Psoas muscle (tissue), 8 donors: ENCODE results near the gene RAB13. TPM values are rescaled to one million over a fixed set of nuclear protein-coding genes. Genes with fewer than 3 reads are reported as not detected.
A peak's percentile ranks its signal among the peaks of the same experiment; 100 is the strongest.
"Not testable (repeated sequence)": the region's sequence is repeated elsewhere in the genome, so short reads cannot be mapped to it uniquely, and the experiment has no call there.

Experiments
- ATAC-seq, 4 donors: fragments of 200-7000 bp; cut with Tn5 transposase; one replicate each; pipeline ENCODE4 v1.9.1; 2020; ENCODE audit warnings: moderate library complexity in 3 of 4, mild to moderate bottlenecking in 2 of 4
- DNase-seq, 2 donors: peaks; one replicate each; pipeline ENCODE4 v3.0.0-alpha.2; 2020
- H3K27ac ChIP-seq: fragments of 200-600 bp; one replicate; pipeline ENCODE4 v1.8.0; 2022
- H3K27me3 ChIP-seq, 3 donors: fragments of 200-600 bp in 1 of 3; one replicate each; pipeline versions ENCODE4 v1.6.1 to v1.8.0; 2013 to 2022; ENCODE audit warnings: low read length in 2 of 3, mild to moderate bottlenecking in 2 of 3, moderate library complexity in 1 of 3; ENCODE audit not compliant: insufficient read depth in 3 of 3
- H3K36me3 ChIP-seq, 2 donors: fragments of 200-600 bp in 1 of 2; one replicate each; pipeline versions ENCODE4 v1.6.1 to v1.8.0; 2013 to 2022; ENCODE audit warnings: low read depth in 1 of 2, mild to moderate bottlenecking in 1 of 2, moderate library complexity in 1 of 2; ENCODE audit not compliant: insufficient read depth in 1 of 2
- H3K4me1 ChIP-seq: fragments of 200-600 bp; one replicate; pipeline ENCODE4 v1.8.0; 2022
- H3K4me3 ChIP-seq: fragments of 200-600 bp; one replicate; pipeline ENCODE4 v1.8.0; 2022; ENCODE audit warnings: mild to moderate bottlenecking
- H3K9me3 ChIP-seq: fragments of 200-600 bp; one replicate; pipeline ENCODE4 v1.8.0; 2022
- WGBS, 3 donors: extraction: QIAGEN DNeasy Blood & Tissue Kit; methylation state at CpG; one replicate each; pipeline versions ENCODE4 v1.1.6 to v1.1.7; 2013; 5-methylcytosine and 5-hydroxymethylcytosine counted together
- intact Hi-C, 2 donors: fragments of 100-400 bp; cut with DNase I; formaldehyde crosslinking; loops; one replicate each; pipeline versions ENCODE4 v1.11.0 to v1.14.2; 2022
- long read RNA-seq, 2 donors: library from polyadenylated mRNA; unstranded; transcript quantifications; one replicate each; pipeline ENCODE4 v2.0.0, GENCODE V29; 2021
- polyA plus RNA-seq, 3 donors: library from polyadenylated mRNA; stranded (reverse); fragments of 200-250 nt; gene quantifications; one replicate each; pipeline ENCODE4 v1.2.3, GENCODE V29; 2013
- total RNA-seq, 4 donors: library from RNA; stranded (reverse); fragmentation: NEBNext Ultra II Directional in 2 of 4; extraction: Animal tissue kit (Norgen Biotek cat#: 25700) in 2 of 4; gene quantifications; one replicate each; pipeline versions ENCODE4 v1.2.1 to v1.2.4, GENCODE V29; 2021 to 2023
- TF ChIP-seq, protein P1 (sequence below): fragments of 200-600 bp; IDR thresholded peaks from one replicate; pipeline ENCODE4 v1.8.0; 2022; ENCODE audit warnings: antibody characterized with exemption
- donor health status: healthy with polysubstance abuse.
- donor health status: DM: no; HTN: no; CAD: no; lungs with moderate emphysema.
- donor health status: Bipolar disorder and iron deficiency.
- donor health status: healthy.
- donor health status: DM: yes; HTN: yes; CAD: no.
- donor health status: DM: no; HTN: no; CAD: no.
- donor health status: DM: no; HTN: no; CAD: no.
- donor health status: DM: yes; HTN: yes; CAD: no.

The RAB13 gene
- 10 to 100 TPM; 31.0 to 67.0 (median 44.1) TPM for total RNA-seq
- 10 to 100 TPM; 30.3 to 40.8 (median 38.5) TPM for polyA plus RNA-seq
- long read RNA-seq, donor 1, transcript RAB13-201 (8 exons, 1,176 nt): major isoform, 32 of 33 reads
- long read RNA-seq, donor 1, partial matches to known transcripts: 0 of 33 reads
- long read RNA-seq, donor 1, other reads (novel, unspliced or antisense): 1 of 33 reads
- long read RNA-seq, donor 2, transcript RAB13-201 (8 exons, 1,176 nt): major isoform, 37 of 37 reads
- long read RNA-seq, donor 2, partial matches to known transcripts: 0 of 37 reads
- long read RNA-seq, donor 2, other reads (novel, unspliced or antisense): 0 of 37 reads

- no peaks in the 10 kb centered on the region for H3K27me3 ChIP-seq
- TF ChIP-seq, protein P1, sequence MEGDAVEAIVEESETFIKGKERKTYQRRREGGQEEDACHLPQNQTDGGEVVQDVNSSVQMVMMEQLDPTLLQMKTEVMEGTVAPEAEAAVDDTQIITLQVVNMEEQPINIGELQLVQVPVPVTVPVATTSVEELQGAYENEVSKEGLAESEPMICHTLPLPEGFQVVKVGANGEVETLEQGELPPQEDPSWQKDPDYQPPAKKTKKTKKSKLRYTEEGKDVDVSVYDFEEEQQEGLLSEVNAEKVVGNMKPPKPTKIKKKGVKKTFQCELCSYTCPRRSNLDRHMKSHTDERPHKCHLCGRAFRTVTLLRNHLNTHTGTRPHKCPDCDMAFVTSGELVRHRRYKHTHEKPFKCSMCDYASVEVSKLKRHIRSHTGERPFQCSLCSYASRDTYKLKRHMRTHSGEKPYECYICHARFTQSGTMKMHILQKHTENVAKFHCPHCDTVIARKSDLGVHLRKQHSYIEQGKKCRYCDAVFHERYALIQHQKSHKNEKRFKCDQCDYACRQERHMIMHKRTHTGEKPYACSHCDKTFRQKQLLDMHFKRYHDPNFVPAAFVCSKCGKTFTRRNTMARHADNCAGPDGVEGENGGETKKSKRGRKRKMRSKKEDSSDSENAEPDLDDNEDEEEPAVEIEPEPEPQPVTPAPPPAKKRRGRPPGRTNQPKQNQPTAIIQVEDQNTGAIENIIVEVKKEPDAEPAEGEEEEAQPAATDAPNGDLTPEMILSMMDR: no peak
- intact Hi-C loops: loop anchor here (2.0 to 10.0 kb wide), 5 partner anchors 39 to 414 kb away; partner anchors contain the start of genes DENND4B (in 1 of the 2), ILF2 (in 1 of the 2) and NPR1 (in 1 of the 2)
- peak within 1 kb of the TSS; percentile 83 for H3K27ac ChIP-seq
- 1 to 3% (median 2%) methylated on average over 25 to 32 of the region's 32 CpGs for WGBS, 3 donors
- peaks cover 10% of the 10 kb centered on the region for H3K4me1 ChIP-seq
- DNase-seq (peak; percentile 88 to 93), ATAC-seq (peak; percentile 74 to 79 (median 78))
- no peaks in the 10 kb centered on the region for H3K9me3 ChIP-seq
- peak within 1 kb of the TSS; percentile 77 for H3K4me3 ChIP-seq
- H3K36me3 ChIP-seq: peaks cover 0 to 22% of the 10 kb centered on the region in 2 donors
Measured at GRCh38 chr1:153985941-153986761, at the start of gene RAB13. Gene RAB13 (minus strand): TSS chr1:153986339. CDS start chr1:153986236, 103 bp downstream.

GRCh38 chr1:154033697-154034096 lies 47.6 kb upstream of the RAB13 start:
- H3K4me3 ChIP-seq, ATAC-seq, H3K36me3 ChIP-seq, intact Hi-C loops, H3K4me1 ChIP-seq, DNase-seq, H3K27me3 ChIP-seq, H3K27ac ChIP-seq: not testable (repeated sequence)
- peaks cover 11% of the 10 kb centered on the region for H3K9me3 ChIP-seq
- 97 to 100% (median 97%) methylated on average over 1 of the region's 1 CpG for WGBS, 3 donors

- no peak overlapping the region for H3K4me3 ChIP-seq
- ATAC-seq: no peak
- WGBS, 3 donors: 71 to 84% (median 80%) methylated on average over 1 of the region's 1 CpG
- H3K27ac ChIP-seq: no peak overlapping the region
- intact Hi-C loops: loop anchor here in 1 of 2 donors (10.0 kb wide), 1 partner anchor 95 kb away; no protein-coding TSS in a partner anchor
- no peak for DNase-seq
- H3K9me3 ChIP-seq: no peaks in the 10 kb centered on the region
- H3K36me3 ChIP-seq: no peaks in the 10 kb centered on the region
- TF ChIP-seq, protein P1: no peak
- H3K4me1 ChIP-seq: no peaks in the 10 kb centered on the region
- no peaks in the 10 kb centered on the region for H3K27me3 ChIP-seq
Measured at GRCh38 chr1:154019940-154020339, 33.8 kb upstream of the RAB13 start.

DNA sequence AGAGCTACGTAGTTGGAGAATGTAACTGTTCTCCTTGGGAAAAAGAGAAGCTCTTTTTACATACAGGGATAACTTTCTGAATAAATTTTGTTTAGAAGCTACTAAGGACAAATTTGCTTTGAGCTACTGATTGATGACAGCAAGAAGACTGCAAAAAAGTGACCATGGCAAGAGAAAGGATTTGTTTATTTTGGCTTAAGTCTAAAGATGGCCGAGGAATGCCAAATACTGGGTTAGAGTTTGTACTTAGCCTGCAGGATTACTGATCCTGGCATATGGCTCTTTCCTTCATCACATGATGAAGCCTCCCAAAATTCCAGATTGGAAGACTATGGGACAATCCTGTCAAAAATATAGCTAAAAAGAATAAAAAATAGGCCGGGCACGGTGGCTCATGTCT lies 33.1 kb upstream of the RAB13 start:
- H3K27ac ChIP-seq: no peak overlapping the region
- 74 to 78% (median 77%) methylated on average over 4 of the region's 4 CpGs for WGBS, 3 donors
- DNase-seq (no peak), ATAC-seq (no peak)
- no peaks in the 10 kb centered on the region for H3K4me1 ChIP-seq
- H3K9me3 ChIP-seq: no peaks in the 10 kb centered on the region
- TF ChIP-seq, protein P1: no peak
- intact Hi-C loops: loop anchor here in 1 of 2 donors (10.0 kb wide), 1 partner anchor 96 kb away; no protein-coding TSS in a partner anchor
- H3K4me3 ChIP-seq: no peak overlapping the region
- no peaks in the 10 kb centered on the region for H3K36me3 ChIP-seq
- no peaks in the 10 kb centered on the region for H3K27me3 ChIP-seq
